Activated CD4-positive, alpha-beta T cell treated with anti-CD3 and anti-CD28 coated beads for 36 hours (primary cell): ENCODE measurements around the gene NKD1. TPM values are rescaled to one million over a fixed set of nuclear protein-coding genes. Genes with fewer than 3 reads are reported as not detected.

ENCODE experiments used
- ATAC-seq: fragments of 200-7000 bp; cut with Tn5 transposase; one replicate; pipeline ENCODE4 v1.10.0; 2021; ENCODE audit warnings: mild to moderate bottlenecking, moderate library complexity
- CTCF ChIA-PET: fragments of 350-600 bp; sonication (Branson Sonifier 250); formaldehyde crosslinking; loops from one replicate; lab custom pipeline; 2021; ENCODE audit warnings: antibody characterized with exemption; lab: Charles Lee
- POLR2A ChIA-PET: fragments of 350-600 bp; sonication (Branson Sonifier 250); formaldehyde crosslinking; loops from one replicate; lab custom pipeline; 2021; ENCODE audit warnings: antibody characterized with exemption, inconsistent platforms; lab: Charles Lee
- DNase-seq: peaks from one replicate; pipeline ENCODE4 v3.0.0-alpha.2; 2020
- H3K27ac Mint-ChIP-seq: one replicate; pipeline ENCODE4 v1.8.0; 2021; ENCODE audit warnings: mixed read lengths
- H3K27me3 Mint-ChIP-seq: one replicate; pipeline ENCODE4 v1.8.0; 2021; ENCODE audit warnings: mixed read lengths
- H3K36me3 Mint-ChIP-seq: one replicate; pipeline ENCODE4 v1.8.0; 2021; ENCODE audit warnings: low read depth, mixed read lengths
- H3K4me1 Mint-ChIP-seq: one replicate; pipeline ENCODE4 v1.8.0; 2021; ENCODE audit warnings: mixed read lengths
- H3K4me3 Mint-ChIP-seq: one replicate; pipeline ENCODE4 v1.8.0; 2021; ENCODE audit warnings: mild to moderate bottlenecking, moderate library complexity, mixed read lengths
- H3K9me3 Mint-ChIP-seq: one replicate; pipeline ENCODE4 v1.8.0; 2021; ENCODE audit warnings: low read depth, mixed read lengths
- intact Hi-C, 2 experiments: fragments of 100-400 bp; cut with DNase I in 1 of 2; cut with micrococcal nuclease in 1 of 2; formaldehyde crosslinking; loops; one replicate each; pipeline versions ENCODE4 v1.14.2 to v1.15.1; 2022 to 2024; cut with DNase I, micrococcal nuclease
- total RNA-seq, 2 experiments: library from RNA; stranded (reverse); gene quantifications; one replicate each; pipeline ENCODE4 v1.2.3, GENCODE V29; 2021

The NKD1 gene
- total RNA-seq, 2 experiments from 2014 or later, result 1.8 to 3.1 TPM

GRCh38 chr16:50560903-50561863, 13.0 kb downstream of the NKD1 start:
- intact Hi-C loops, result no loop called here
- Mint-ChIP-seq H3K4me1 (peaks cover 9% of the 10 kb centered on the region), H3K27ac (no peak overlapping the region), H3K27me3 (no peaks in the 10 kb centered on the region), H3K9me3 (peaks cover 3% of the 10 kb centered on the region), H3K4me3 (no peak overlapping the region), H3K36me3 (peaks cover 26% of the 10 kb centered on the region)
- DNase-seq (no peak), ATAC-seq (no peak)
- CTCF ChIA-PET, result no interaction called here
- POLR2A ChIA-PET, result no interaction called here

GRCh38 chr16:50562657-50563056, 14.5 kb downstream of the NKD1 start:
- POLR2A ChIA-PET, result no interaction called here
- Mint-ChIP-seq H3K27me3 (no peaks in the 10 kb centered on the region), H3K36me3 (peaks cover 16% of the 10 kb centered on the region), H3K4me1 (peaks cover 10% of the 10 kb centered on the region), H3K9me3 (no peaks in the 10 kb centered on the region), H3K27ac (no peak overlapping the region), H3K4me3 (no peak overlapping the region)
- intact Hi-C loops, result no loop called here
- ATAC-seq (no peak), DNase-seq (no peak)
- CTCF ChIA-PET, result no interaction called here

- intact Hi-C loops, result no loop called here
- no peaks in the 10 kb centered on the region for H3K9me3 Mint-ChIP-seq
- no peak overlapping the region for H3K4me3 Mint-ChIP-seq
- POLR2A ChIA-PET, result no interaction called here
- H3K4me1 Mint-ChIP-seq, result peaks cover 14% of the 10 kb centered on the region
- H3K36me3 Mint-ChIP-seq, result peaks cover 13% of the 10 kb centered on the region
- H3K27me3 Mint-ChIP-seq, result no peaks in the 10 kb centered on the region
- CTCF ChIA-PET, result no interaction called here
- ATAC-seq (no peak), DNase-seq (no peak)
- H3K27ac Mint-ChIP-seq, result no peak overlapping the region
These were observed 15.8 kb downstream of the NKD1 start for GRCh38 chr16:50563989-50564388.

- no peak overlapping the region for H3K27ac Mint-ChIP-seq
- ChIA-PET CTCF (no interaction called here), POLR2A (no interaction called here)
- DNase-seq, result no peak
- intact Hi-C loops, result no loop called here
- H3K27me3 Mint-ChIP-seq, result no peaks in the 10 kb centered on the region
- peaks cover 6% of the 10 kb centered on the region for H3K36me3 Mint-ChIP-seq
- peaks cover 14% of the 10 kb centered on the region for H3K4me1 Mint-ChIP-seq
- H3K9me3 Mint-ChIP-seq, result no peaks in the 10 kb centered on the region
- no peak for ATAC-seq
- no peak overlapping the region for H3K4me3 Mint-ChIP-seq
These were observed 17.2 kb downstream of the NKD1 start for GRCh38 chr16:50565428-50565827.

GRCh38 chr16:50566014-50566962, 18.1 kb downstream of the NKD1 start:
- Mint-ChIP-seq H3K27ac (no peak overlapping the region), H3K36me3 (peaks cover 5% of the 10 kb centered on the region), H3K4me3 (no peak overlapping the region), H3K4me1 (peaks cover 14% of the 10 kb centered on the region), H3K27me3 (no peaks in the 10 kb centered on the region), H3K9me3 (no peaks in the 10 kb centered on the region)
- CTCF ChIA-PET, result no interaction called here
- POLR2A ChIA-PET, result no interaction called here
- DNase-seq, result no peak
- intact Hi-C loops, result no loop called here
- no peak for ATAC-seq

GRCh38 chr16:50567651-50568050, 19.5 kb downstream of the NKD1 start:
- Mint-ChIP-seq H3K9me3 (no peaks in the 10 kb centered on the region), H3K27me3 (no peaks in the 10 kb centered on the region), H3K4me1 (peaks cover 14% of the 10 kb centered on the region), H3K36me3 (peaks cover 4% of the 10 kb centered on the region), H3K27ac (no peak overlapping the region), H3K4me3 (no peak overlapping the region)
- ATAC-seq (no peak), DNase-seq (no peak)
- ChIA-PET CTCF (interaction anchor here (0.6 kb wide), 1 partner anchor 137 kb away, joined by 3 read pairs; no protein-coding TSS in a partner anchor), POLR2A (no interaction called here)
- intact Hi-C loops, result no loop called here

GRCh38 chr16:50568187-50568815, 20.1 kb downstream of the NKD1 start:
- no peak overlapping the region for H3K4me3 Mint-ChIP-seq
- POLR2A ChIA-PET, result no interaction called here
- peaks cover 16% of the 10 kb centered on the region for H3K4me1 Mint-ChIP-seq
- H3K27ac Mint-ChIP-seq, result no peak overlapping the region
- H3K9me3 Mint-ChIP-seq, result no peaks in the 10 kb centered on the region
- CTCF ChIA-PET, result interaction anchor here (0.7 kb wide), 1 partner anchor 322 kb away, joined by 4 read pairs; no protein-coding TSS in a partner anchor
- peaks cover 4% of the 10 kb centered on the region for H3K36me3 Mint-ChIP-seq
- H3K27me3 Mint-ChIP-seq, result no peaks in the 10 kb centered on the region
- ATAC-seq, result no peak
- intact Hi-C loops, result no loop called here
- DNase-seq, result no peak

- ChIA-PET POLR2A (no interaction called here), CTCF (interaction anchor here (0.7 to 1.1 kb wide), 2 partner anchors 13 to 236 kb away, joined by 3 read pairs; no protein-coding TSS in a partner anchor)
- intact Hi-C loops, result no loop called here
- H3K27ac Mint-ChIP-seq, result no peak overlapping the region
- no peak overlapping the region for H3K4me3 Mint-ChIP-seq
- no peaks in the 10 kb centered on the region for H3K27me3 Mint-ChIP-seq
- DNase-seq (no peak), ATAC-seq (no peak)
- H3K9me3 Mint-ChIP-seq, result no peaks in the 10 kb centered on the region
- peaks cover 4% of the 10 kb centered on the region for H3K36me3 Mint-ChIP-seq
- H3K4me1 Mint-ChIP-seq, result peaks cover 10% of the 10 kb centered on the region
These were observed 22.2 kb downstream of the NKD1 start for GRCh38 chr16:50570354-50570753.

GRCh38 chr16:50570808-50571598, 22.8 kb downstream of the NKD1 start:
- Mint-ChIP-seq H3K9me3 (no peaks in the 10 kb centered on the region), H3K4me3 (no peak overlapping the region), H3K36me3 (peaks cover 4% of the 10 kb centered on the region), H3K27ac (no peak overlapping the region), H3K4me1 (peaks cover 8% of the 10 kb centered on the region), H3K27me3 (no peaks in the 10 kb centered on the region)
- ATAC-seq, result no peak
- ChIA-PET CTCF (interaction anchor here (0.7 to 1.1 kb wide), 2 partner anchors 12 to 236 kb away, joined by 3 read pairs; no protein-coding TSS in a partner anchor), POLR2A (no interaction called here)
- DNase-seq, result no peak
- intact Hi-C loops, result no loop called here

- peaks cover 4% of the 10 kb centered on the region for H3K36me3 Mint-ChIP-seq
- intact Hi-C loops, result no loop called here
- no peak overlapping the region for H3K4me3 Mint-ChIP-seq
- POLR2A ChIA-PET, result no interaction called here
- no peak overlapping the region for H3K27ac Mint-ChIP-seq
- DNase-seq (no peak), ATAC-seq (no peak)
- peaks cover 8% of the 10 kb centered on the region for H3K4me1 Mint-ChIP-seq
- CTCF ChIA-PET, result interaction anchor here (0.6 kb wide), 1 partner anchor 1078 kb away, joined by 3 read pairs; no protein-coding TSS in a partner anchor
- H3K9me3 Mint-ChIP-seq, result no peaks in the 10 kb centered on the region
- no peaks in the 10 kb centered on the region for H3K27me3 Mint-ChIP-seq
These were observed 23.6 kb downstream of the NKD1 start for GRCh38 chr16:50571786-50572185.
